T-helper 1 cell treated with Interleukin-12 subunit alpha and Interleukin-12 subunit beta and Interleukin-4 antibody, amounts not matched to agents 30 μg/mL and 1 μg/mL, for 36 hours (primary cell): ENCODE measurements around the gene NUS1.
A peak's percentile ranks its signal among the peaks of the same experiment; 100 is the strongest.
"Not testable (repeated sequence)": the region's sequence is repeated elsewhere in the genome, so short reads cannot be mapped to it uniquely, and the experiment has no call there.

Experiments
- H3K27ac Mint-ChIP-seq: one replicate; pipeline ENCODE4 v1.8.0; 2021; ENCODE audit warnings: mild to moderate bottlenecking, mixed read lengths
- H3K27me3 Mint-ChIP-seq: one replicate; pipeline ENCODE4 v1.8.0; 2021; ENCODE audit warnings: low read depth, mixed read lengths
- H3K36me3 Mint-ChIP-seq: one replicate; pipeline ENCODE4 v1.8.0; 2021; ENCODE audit warnings: low read depth, mixed read lengths
- H3K4me1 Mint-ChIP-seq: one replicate; pipeline ENCODE4 v1.8.0; 2021; ENCODE audit warnings: low read depth, mixed read lengths
- H3K4me3 Mint-ChIP-seq: one replicate; pipeline ENCODE4 v1.8.0; 2021; ENCODE audit warnings: mild to moderate bottlenecking, moderate library complexity, mixed read lengths
- H3K9me3 Mint-ChIP-seq: one replicate; pipeline ENCODE4 v1.8.0; 2021; ENCODE audit warnings: mixed read lengths

NUS1 gene

GRCh38 chr6:117681162-117681741 lies 6.0 kb downstream of the NUS1 start:
- H3K4me1 Mint-ChIP-seq, result peaks cover 43% of the 10 kb centered on the region
- H3K36me3 Mint-ChIP-seq, result peaks cover 28% of the 10 kb centered on the region
- H3K27ac Mint-ChIP-seq, result peak overlapping the region; percentile 34
- no peaks in the 10 kb centered on the region for H3K27me3 Mint-ChIP-seq
- no peaks in the 10 kb centered on the region for H3K9me3 Mint-ChIP-seq
- no peak overlapping the region for H3K4me3 Mint-ChIP-seq

GRCh38 chr6:117684749-117685148 lies 9.5 kb downstream of the NUS1 start:
- Mint-ChIP-seq H3K36me3 (peaks cover 16% of the 10 kb centered on the region), H3K4me1 (peaks cover 35% of the 10 kb centered on the region), H3K4me3 (no peak overlapping the region)

GRCh38 chr6:117685359-117685758 lies 10.1 kb downstream of the NUS1 start:
- Mint-ChIP-seq H3K4me3 (no peak overlapping the region), H3K27me3 (no peaks in the 10 kb centered on the region), H3K9me3 (no peaks in the 10 kb centered on the region), H3K27ac (no peak overlapping the region), H3K36me3 (peaks cover 16% of the 10 kb centered on the region), H3K4me1 (peaks cover 31% of the 10 kb centered on the region)

More at GRCh38 chr6:117684749-117685148, 9.5 kb downstream of the NUS1 start:
- H3K9me3 Mint-ChIP-seq, result no peaks in the 10 kb centered on the region
- no peaks in the 10 kb centered on the region for H3K27me3 Mint-ChIP-seq
- no peak overlapping the region for H3K27ac Mint-ChIP-seq

- H3K27ac Mint-ChIP-seq, result no peak overlapping the region
- H3K27me3 Mint-ChIP-seq, result no peaks in the 10 kb centered on the region
- H3K4me3 Mint-ChIP-seq, result no peak overlapping the region
- peaks cover 20% of the 10 kb centered on the region for H3K4me1 Mint-ChIP-seq
- H3K9me3 Mint-ChIP-seq, result no peaks in the 10 kb centered on the region
- H3K36me3 Mint-ChIP-seq, result peaks cover 14% of the 10 kb centered on the region
Measured at GRCh38 chr6:117687021-117687648, 11.9 kb downstream of the NUS1 start.

GRCh38 chr6:117689584-117689983 lies 14.3 kb downstream of the NUS1 start:
- H3K4me1 Mint-ChIP-seq, result peaks cover 14% of the 10 kb centered on the region
- H3K27me3 Mint-ChIP-seq, H3K27ac Mint-ChIP-seq, H3K4me3 Mint-ChIP-seq, H3K9me3 Mint-ChIP-seq: not testable (repeated sequence)
- peaks cover 24% of the 10 kb centered on the region for H3K36me3 Mint-ChIP-seq

GRCh38 chr6:117706504-117706903 lies 31.2 kb downstream of the NUS1 start:
- H3K36me3 Mint-ChIP-seq, result peaks cover 8% of the 10 kb centered on the region
- H3K9me3 Mint-ChIP-seq, result no peaks in the 10 kb centered on the region
- no peak overlapping the region for H3K27ac Mint-ChIP-seq
- no peaks in the 10 kb centered on the region for H3K27me3 Mint-ChIP-seq
- no peaks in the 10 kb centered on the region for H3K4me1 Mint-ChIP-seq
- no peak overlapping the region for H3K4me3 Mint-ChIP-seq

GRCh38 chr6:117706936-117707509 lies 31.8 kb downstream of the NUS1 start:
- not testable (repeated sequence) for H3K36me3 Mint-ChIP-seq, H3K4me3 Mint-ChIP-seq, H3K27me3 Mint-ChIP-seq, H3K27ac Mint-ChIP-seq, H3K4me1 Mint-ChIP-seq, H3K9me3 Mint-ChIP-seq

GRCh38 chr6:117711369-117711768 lies 36.1 kb downstream of the NUS1 start:
- Mint-ChIP-seq H3K27me3 (no peaks in the 10 kb centered on the region), H3K4me1 (no peaks in the 10 kb centered on the region), H3K27ac (no peak overlapping the region)

GRCh38 chr6:117718895-117719294 lies 43.6 kb downstream of the NUS1 start:
- no peak overlapping the region for H3K4me3 Mint-ChIP-seq
- H3K27me3 Mint-ChIP-seq, result no peaks in the 10 kb centered on the region
- peaks cover 1% of the 10 kb centered on the region for H3K36me3 Mint-ChIP-seq
- H3K27ac Mint-ChIP-seq, result no peak overlapping the region
- H3K4me1 Mint-ChIP-seq, result no peaks in the 10 kb centered on the region
- peaks cover 7% of the 10 kb centered on the region for H3K9me3 Mint-ChIP-seq

More at GRCh38 chr6:117711369-117711768, 36.1 kb downstream of the NUS1 start:
- peaks cover 4% of the 10 kb centered on the region for H3K36me3 Mint-ChIP-seq
- H3K9me3 Mint-ChIP-seq, result no peaks in the 10 kb centered on the region
- H3K4me3 Mint-ChIP-seq, result no peak overlapping the region

GRCh38 chr6:117721520-117721919 lies 46.3 kb downstream of the NUS1 start:
- H3K36me3 Mint-ChIP-seq, H3K27ac Mint-ChIP-seq, H3K9me3 Mint-ChIP-seq, H3K4me3 Mint-ChIP-seq, H3K27me3 Mint-ChIP-seq, H3K4me1 Mint-ChIP-seq: not testable (repeated sequence)

- H3K4me1 Mint-ChIP-seq, result no peaks in the 10 kb centered on the region
- H3K36me3 Mint-ChIP-seq, result no peaks in the 10 kb centered on the region
- peaks cover 4% of the 10 kb centered on the region for H3K27me3 Mint-ChIP-seq
- H3K9me3 Mint-ChIP-seq, result no peaks in the 10 kb centered on the region
- H3K4me3 Mint-ChIP-seq, result no peak overlapping the region
- no peak overlapping the region for H3K27ac Mint-ChIP-seq
Measured at GRCh38 chr6:117728626-117729025, 53.4 kb downstream of the NUS1 start.

GRCh38 chr6:117729613-117730012 lies 54.3 kb downstream of the NUS1 start:
- H3K27me3 Mint-ChIP-seq, result peaks cover 4% of the 10 kb centered on the region
- no peak overlapping the region for H3K4me3 Mint-ChIP-seq
- H3K4me1 Mint-ChIP-seq, result no peaks in the 10 kb centered on the region
- H3K36me3 Mint-ChIP-seq, result no peaks in the 10 kb centered on the region
- H3K27ac Mint-ChIP-seq, result no peak overlapping the region
- no peaks in the 10 kb centered on the region for H3K9me3 Mint-ChIP-seq

GRCh38 chr6:117733341-117733740 lies 58.1 kb downstream of the NUS1 start:
- Mint-ChIP-seq H3K27me3 (peaks cover 4% of the 10 kb centered on the region), H3K4me3 (no peak overlapping the region), H3K27ac (no peak overlapping the region), H3K36me3 (no peaks in the 10 kb centered on the region), H3K4me1 (no peaks in the 10 kb centered on the region), H3K9me3 (no peaks in the 10 kb centered on the region)

- no peak overlapping the region for H3K4me3 Mint-ChIP-seq
- H3K36me3 Mint-ChIP-seq, result no peaks in the 10 kb centered on the region
- H3K27ac Mint-ChIP-seq, result no peak overlapping the region
- no peaks in the 10 kb centered on the region for H3K27me3 Mint-ChIP-seq
- no peaks in the 10 kb centered on the region for H3K4me1 Mint-ChIP-seq
- no peaks in the 10 kb centered on the region for H3K9me3 Mint-ChIP-seq
Measured at GRCh38 chr6:117739869-117740268, 64.6 kb downstream of the NUS1 start.

- Mint-ChIP-seq H3K27me3 (no peaks in the 10 kb centered on the region), H3K4me1 (no peaks in the 10 kb centered on the region), H3K9me3 (no peaks in the 10 kb centered on the region), H3K27ac (no peak overlapping the region), H3K36me3 (no peaks in the 10 kb centered on the region), H3K4me3 (no peak overlapping the region)
Measured at GRCh38 chr6:117740605-117741004, 65.3 kb downstream of the NUS1 start.
